C4-2B (cell line): ENCODE results near the gene NEGR1.

Source experiments
- CTCF ChIP-seq: fragments of 450-650 bp; conservative IDR thresholded peaks from 2 replicates; pipeline ENCODE4 v1.5.1; 2017; ENCODE audit warnings: mild to moderate bottlenecking
- ZFX ChIP-seq: fragments of 450-650 bp; IDR thresholded peaks from 2 replicates; pipeline ENCODE4 v1.6.1; 2017

GRCh38 chr1:71473331-71473730, 809.0 kb downstream of the NEGR1 start:
- TF ChIP-seq CTCF (no peak), ZFX (no peak)
